ENCODE data around the gene POLR3B.
A peak's percentile ranks its signal among the peaks of the same experiment; 100 is the strongest.

POLR3B gene

GRCh38 chr12:106331599-106331998 is 25.9 kb upstream of the POLR3B start:
- ATAC-seq, result no peak
- Mint-ChIP-seq H3K27ac (no peak overlapping the region), H3K4me1 (peaks cover 8% of the 10 kb centered on the region), H3K36me3 (peaks cover 28% of the 10 kb centered on the region), H3K9me3 (no peaks in the 10 kb centered on the region), H3K4me3 (no peak overlapping the region)
- no peak for DNase-seq (ENCODE audit: low spot score in 2 of 2)

GRCh38 chr12:106332536-106332935 is 25.0 kb upstream of the POLR3B start:
- Mint-ChIP-seq H3K4me1 (peaks cover 8% of the 10 kb centered on the region), H3K36me3 (peaks cover 27% of the 10 kb centered on the region), H3K9me3 (no peaks in the 10 kb centered on the region), H3K27ac (no peak overlapping the region), H3K4me3 (no peak overlapping the region)
- ATAC-seq (no peak), DNase-seq (ENCODE audit: low spot score in 2 of 2) (no peak)

GRCh38 chr12:106333010-106333409 is 24.5 kb upstream of the POLR3B start:
- ATAC-seq, result no peak
- H3K4me1 Mint-ChIP-seq, result peaks cover 8% of the 10 kb centered on the region
- no peak for DNase-seq (ENCODE audit: low spot score in 2 of 2)
- H3K36me3 Mint-ChIP-seq, result peaks cover 27% of the 10 kb centered on the region
- H3K27ac Mint-ChIP-seq, result no peak overlapping the region
- no peak overlapping the region for H3K4me3 Mint-ChIP-seq
- no peaks in the 10 kb centered on the region for H3K9me3 Mint-ChIP-seq

- Mint-ChIP-seq H3K9me3 (no peaks in the 10 kb centered on the region), H3K4me1 (peaks cover 8% of the 10 kb centered on the region), H3K4me3 (no peak overlapping the region), H3K27ac (no peak overlapping the region), H3K36me3 (peaks cover 21% of the 10 kb centered on the region)
- ATAC-seq (peak; percentile 49), DNase-seq (ENCODE audit: low spot score in 2 of 2) (no peak)
These were observed 23.8 kb upstream of the POLR3B start for GRCh38 chr12:106333756-106334155.

GRCh38 chr12:106341086-106341877 is 16.3 kb upstream of the POLR3B start:
- H3K4me3 Mint-ChIP-seq, result no peak overlapping the region
- no peaks in the 10 kb centered on the region for H3K4me1 Mint-ChIP-seq
- H3K9me3 Mint-ChIP-seq, result no peaks in the 10 kb centered on the region
- ATAC-seq, result no peak
- DNase-seq (ENCODE audit: low spot score in 2 of 2), result no peak
- H3K27ac Mint-ChIP-seq, result peak overlapping the region; percentile 64
- H3K36me3 Mint-ChIP-seq, result peaks cover 39% of the 10 kb centered on the region

GRCh38 chr12:106342397-106343213 is 14.9 kb upstream of the POLR3B start:
- no peak overlapping the region for H3K27ac Mint-ChIP-seq
- no peak overlapping the region for H3K4me3 Mint-ChIP-seq
- no peak for ATAC-seq
- no peaks in the 10 kb centered on the region for H3K4me1 Mint-ChIP-seq
- H3K9me3 Mint-ChIP-seq, result no peaks in the 10 kb centered on the region
- peaks cover 41% of the 10 kb centered on the region for H3K36me3 Mint-ChIP-seq
- DNase-seq (ENCODE audit: low spot score in 2 of 2), result no peak

GRCh38 chr12:106343214-106343528 is 14.4 kb upstream of the POLR3B start:
- no peak for DNase-seq (ENCODE audit: low spot score in 2 of 2)
- ATAC-seq, result no peak
- H3K4me3 Mint-ChIP-seq, result no peak overlapping the region
- H3K4me1 Mint-ChIP-seq, result no peaks in the 10 kb centered on the region
- H3K27ac Mint-ChIP-seq, result no peak overlapping the region
- H3K36me3 Mint-ChIP-seq, result peaks cover 47% of the 10 kb centered on the region
- H3K9me3 Mint-ChIP-seq, result no peaks in the 10 kb centered on the region

- H3K36me3 Mint-ChIP-seq, result peaks cover 47% of the 10 kb centered on the region
- no peaks in the 10 kb centered on the region for H3K9me3 Mint-ChIP-seq
- no peaks in the 10 kb centered on the region for H3K4me1 Mint-ChIP-seq
- DNase-seq (ENCODE audit: low spot score in 2 of 2) (no peak), ATAC-seq (no peak)
- H3K4me3 Mint-ChIP-seq, result no peak overlapping the region
- H3K27ac Mint-ChIP-seq, result no peak overlapping the region
These were observed 13.4 kb upstream of the POLR3B start for GRCh38 chr12:106344131-106344530.

- ATAC-seq (no peak), DNase-seq (ENCODE audit: low spot score in 2 of 2) (no peak)
- Mint-ChIP-seq H3K4me1 (no peaks in the 10 kb centered on the region), H3K27ac (no peak overlapping the region), H3K9me3 (no peaks in the 10 kb centered on the region), H3K36me3 (peaks cover 47% of the 10 kb centered on the region), H3K4me3 (no peak overlapping the region)
These were observed 11.8 kb upstream of the POLR3B start for GRCh38 chr12:106345746-106346145.

- ATAC-seq, result no peak
- DNase-seq (ENCODE audit: low spot score in 2 of 2), result no peak
- H3K4me3 Mint-ChIP-seq, result no peak overlapping the region
- no peak overlapping the region for H3K27ac Mint-ChIP-seq
- H3K9me3 Mint-ChIP-seq, result no peaks in the 10 kb centered on the region
- H3K4me1 Mint-ChIP-seq, result no peaks in the 10 kb centered on the region
- H3K36me3 Mint-ChIP-seq, result peaks cover 28% of the 10 kb centered on the region
These were observed 9.1 kb upstream of the POLR3B start for GRCh38 chr12:106348411-106348810.

GRCh38 chr12:106353175-106353574 is 4.4 kb upstream of the POLR3B start:
- no peak overlapping the region for H3K4me3 Mint-ChIP-seq
- H3K36me3 Mint-ChIP-seq, result peaks cover 11% of the 10 kb centered on the region
- no peak for DNase-seq (ENCODE audit: low spot score in 2 of 2)
- no peak overlapping the region for H3K27ac Mint-ChIP-seq
- peaks cover 10% of the 10 kb centered on the region for H3K4me1 Mint-ChIP-seq
- no peak for ATAC-seq
- H3K9me3 Mint-ChIP-seq, result no peaks in the 10 kb centered on the region

- H3K4me3 Mint-ChIP-seq, result peak overlapping the region; percentile 85
- no peak for DNase-seq (ENCODE audit: low spot score in 2 of 2)
- H3K4me1 Mint-ChIP-seq, result peaks cover 16% of the 10 kb centered on the region
- peaks cover 16% of the 10 kb centered on the region for H3K36me3 Mint-ChIP-seq
- peak overlapping the region; percentile 92 for H3K27ac Mint-ChIP-seq
- H3K9me3 Mint-ChIP-seq, result no peaks in the 10 kb centered on the region
- ATAC-seq, result no peak
These were observed 1.1 kb downstream of the POLR3B start for GRCh38 chr12:106358396-106359241.

- Mint-ChIP-seq H3K36me3 (peaks cover 20% of the 10 kb centered on the region), H3K4me3 (no peak overlapping the region), H3K9me3 (no peaks in the 10 kb centered on the region), H3K4me1 (peaks cover 16% of the 10 kb centered on the region), H3K27ac (no peak overlapping the region)
- no peak for ATAC-seq
- no peak for DNase-seq (ENCODE audit: low spot score in 2 of 2)
These were observed 2.3 kb downstream of the POLR3B start for GRCh38 chr12:106359646-106360399.

- H3K4me1 Mint-ChIP-seq, result peaks cover 16% of the 10 kb centered on the region
- peaks cover 27% of the 10 kb centered on the region for H3K36me3 Mint-ChIP-seq
- no peak for DNase-seq (ENCODE audit: low spot score in 2 of 2)
- H3K9me3 Mint-ChIP-seq, result no peaks in the 10 kb centered on the region
- H3K4me3 Mint-ChIP-seq, result no peak overlapping the region
- no peak for ATAC-seq
- no peak overlapping the region for H3K27ac Mint-ChIP-seq
These were observed 2.9 kb downstream of the POLR3B start for GRCh38 chr12:106360400-106360994.
